Inflammatory macrophage treated with lipopolysaccharide for 1 hour (primary cell): ENCODE results near the gene CDK18.
A peak's percentile ranks its signal among the peaks of the same experiment; 100 is the strongest.

ENCODE experiments used
- DNase-seq, 2 donors: peaks; one replicate each; pipeline ENCODE4 v3.0.0-alpha.2; 2020 to 2022

CDK18 gene

GRCh38 chr1:205506409-205507200 lies 2.1 kb downstream of the CDK18 start:
- DNase-seq, result no peak

- no peak for DNase-seq
Observed at GRCh38 chr1:205508227-205508714, 3.8 kb downstream of the CDK18 start.

GRCh38 chr1:205510308-205510950 lies 6.0 kb downstream of the CDK18 start:
- DNase-seq, result no peak

GRCh38 chr1:205510951-205511330 lies 6.5 kb downstream of the CDK18 start:
- no peak for DNase-seq

GRCh38 chr1:205512059-205513045 lies 7.9 kb downstream of the CDK18 start:
- DNase-seq, result peak; percentile 81 to 95

GRCh38 chr1:205513774-205514173 lies 9.3 kb downstream of the CDK18 start:
- no peak for DNase-seq

GRCh38 chr1:205514211-205515142 lies 10.0 kb downstream of the CDK18 start:
- peak in 1 of 2 donors; percentile 37 for DNase-seq

GRCh38 chr1:205515781-205516253 lies 11.3 kb downstream of the CDK18 start:
- DNase-seq, result no peak

GRCh38 chr1:205516362-205516761 lies 11.9 kb downstream of the CDK18 start:
- no peak for DNase-seq

- no peak for DNase-seq
Observed at GRCh38 chr1:205517288-205517687, 12.8 kb downstream of the CDK18 start.

GRCh38 chr1:205517763-205518162 lies 13.3 kb downstream of the CDK18 start:
- no peak for DNase-seq

- no peak for DNase-seq
Observed at GRCh38 chr1:205518661-205519540, 14.4 kb downstream of the CDK18 start.

GRCh38 chr1:205519541-205520131 lies 15.2 kb downstream of the CDK18 start:
- no peak for DNase-seq

- DNase-seq, result no peak
Observed at GRCh38 chr1:205520709-205521108, 16.2 kb downstream of the CDK18 start.

- DNase-seq, result no peak
Observed at GRCh38 chr1:205521686-205522085, 17.2 kb downstream of the CDK18 start.

GRCh38 chr1:205522692-205523091 lies 18.2 kb downstream of the CDK18 start:
- DNase-seq, result no peak

GRCh38 chr1:205523261-205523890 lies 18.9 kb downstream of the CDK18 start:
- DNase-seq, result no peak

GRCh38 chr1:205523891-205524793 lies 19.7 kb downstream of the CDK18 start:
- DNase-seq, result peak; percentile 56 to 91

GRCh38 chr1:205524794-205525101 lies 20.3 kb downstream of the CDK18 start:
- no peak for DNase-seq
